ENCODE measurements around the gene ZYG11A.
"Not testable (repeated sequence)": the region's sequence is repeated elsewhere in the genome, so short reads cannot be mapped to it uniquely, and the experiment has no call there.

Gene ZYG11A

GRCh38 chr1:52842643-52843310 is at the start of gene ZYG11A:
Gene ZYG11A (plus strand): TSS chr1:52842760. CDS start chr1:52842884, 124 bp downstream.
- CTCF ChIA-PET, result interaction anchor here (0.7 to 1.3 kb wide), 2 partner anchors 17 to 79 kb away, joined by 3 read pairs; partner anchors contain the start of gene ECHDC2

GRCh38 chr1:52793717-52794116 is 48.8 kb upstream of the ZYG11A start:
- POLR2A ChIA-PET (ENCODE audit: low non-redundant PET); CTCF ChIA-PET; H3K27ac ChIP-seq; DNase-seq (ENCODE audit: low spot score): not testable (repeated sequence)

More at GRCh38 chr1:52842643-52843310, at the start of gene ZYG11A:
- DNase-seq (ENCODE audit: low spot score), result peak; percentile 84
- TF ChIP-seq, protein P1, sequence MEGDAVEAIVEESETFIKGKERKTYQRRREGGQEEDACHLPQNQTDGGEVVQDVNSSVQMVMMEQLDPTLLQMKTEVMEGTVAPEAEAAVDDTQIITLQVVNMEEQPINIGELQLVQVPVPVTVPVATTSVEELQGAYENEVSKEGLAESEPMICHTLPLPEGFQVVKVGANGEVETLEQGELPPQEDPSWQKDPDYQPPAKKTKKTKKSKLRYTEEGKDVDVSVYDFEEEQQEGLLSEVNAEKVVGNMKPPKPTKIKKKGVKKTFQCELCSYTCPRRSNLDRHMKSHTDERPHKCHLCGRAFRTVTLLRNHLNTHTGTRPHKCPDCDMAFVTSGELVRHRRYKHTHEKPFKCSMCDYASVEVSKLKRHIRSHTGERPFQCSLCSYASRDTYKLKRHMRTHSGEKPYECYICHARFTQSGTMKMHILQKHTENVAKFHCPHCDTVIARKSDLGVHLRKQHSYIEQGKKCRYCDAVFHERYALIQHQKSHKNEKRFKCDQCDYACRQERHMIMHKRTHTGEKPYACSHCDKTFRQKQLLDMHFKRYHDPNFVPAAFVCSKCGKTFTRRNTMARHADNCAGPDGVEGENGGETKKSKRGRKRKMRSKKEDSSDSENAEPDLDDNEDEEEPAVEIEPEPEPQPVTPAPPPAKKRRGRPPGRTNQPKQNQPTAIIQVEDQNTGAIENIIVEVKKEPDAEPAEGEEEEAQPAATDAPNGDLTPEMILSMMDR (conservative IDR thresholded peaks at IDR 0.05; ENCODE audit: low read depth), result peak; percentile 22; the same call in 1 of the 2 replicates
- POLR2A ChIA-PET (ENCODE audit: low non-redundant PET), result interaction anchor here (0.5 to 1.0 kb wide), 3 partner anchors 25 to 50 kb away, joined by 3 to 6 read pairs (median 5); no protein-coding TSS in a partner anchor
- peak within 1 kb of the TSS; percentile 82 for H3K27ac ChIP-seq

DNA sequence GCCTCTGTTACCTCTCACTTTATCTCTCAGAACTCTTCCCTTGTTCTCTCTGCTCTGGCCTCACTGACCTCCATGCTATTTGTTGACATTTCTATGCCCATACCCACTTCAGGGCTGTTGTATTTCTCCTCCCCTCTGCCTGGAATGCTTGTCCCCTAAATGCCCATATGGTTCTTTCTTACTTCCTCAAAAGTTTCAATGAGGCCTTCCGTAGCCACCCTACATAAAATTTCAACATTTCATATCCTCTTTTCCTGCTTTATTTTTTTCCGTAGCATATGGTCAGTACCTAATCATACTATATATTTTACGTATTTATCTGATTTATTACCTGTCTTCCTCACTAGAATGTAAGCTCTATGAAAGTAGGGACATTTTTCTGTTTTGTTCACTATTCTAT is 47.1 kb upstream of the ZYG11A start:
- H3K27ac ChIP-seq, result no peak overlapping the region
- no peak for DNase-seq (ENCODE audit: low spot score)
- POLR2A ChIA-PET (ENCODE audit: low non-redundant PET), result no interaction called here
- CTCF ChIA-PET, result interaction anchor here (0.6 kb wide), 2 partner anchors 8 to 34 kb away, joined by 3 read pairs; no protein-coding TSS in a partner anchor
- TF ChIP-seq, protein P1 (conservative IDR thresholded peaks at IDR 0.05; ENCODE audit: low read depth), result no peak

DNA sequence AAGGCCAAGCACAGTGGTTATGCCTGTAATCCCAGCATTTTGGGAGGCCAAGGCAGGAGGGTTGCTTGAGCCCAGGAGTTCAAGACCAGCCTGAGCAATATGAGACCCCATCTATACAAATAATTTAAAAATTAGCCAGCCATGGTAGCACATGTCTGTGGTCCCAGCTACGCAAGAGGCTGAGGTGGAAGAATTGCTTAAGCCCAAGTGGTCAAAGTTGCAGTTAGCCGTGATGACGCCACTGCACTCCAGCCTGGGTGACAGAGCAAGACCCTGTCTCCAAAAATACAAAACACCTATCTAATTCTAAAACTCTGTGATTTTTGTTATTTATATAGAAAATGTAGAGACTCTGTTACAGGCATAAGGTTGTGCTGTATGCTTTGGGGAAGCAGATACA is 44.2 kb upstream of the ZYG11A start:
- no peak for DNase-seq (ENCODE audit: low spot score)
- H3K27ac ChIP-seq, result no peak overlapping the region
- ChIA-PET POLR2A (ENCODE audit: low non-redundant PET) (no interaction called here), CTCF (no interaction called here)
- TF ChIP-seq, protein P1 (conservative IDR thresholded peaks at IDR 0.05; ENCODE audit: low read depth), result no peak

DNA sequence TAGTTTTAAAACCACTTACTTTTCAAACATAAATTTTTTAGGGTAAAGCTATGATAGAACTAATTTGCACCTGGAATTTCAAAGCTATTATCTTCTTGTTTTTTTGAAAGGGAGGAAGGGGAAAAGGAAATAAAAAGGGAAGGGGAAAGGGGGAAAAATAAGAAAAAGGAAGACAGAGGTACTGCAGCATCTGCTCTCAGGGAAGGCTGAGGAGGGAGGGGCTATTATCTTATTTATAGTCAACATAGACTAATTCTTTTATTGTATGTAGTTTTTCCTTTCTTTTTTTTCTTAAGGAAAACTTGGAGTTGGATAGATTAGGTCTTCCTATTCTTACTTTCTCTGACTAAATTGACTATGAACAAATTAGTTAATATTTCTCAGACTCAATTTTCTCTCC is 41.5 kb upstream of the ZYG11A start:
- TF ChIP-seq, protein P1 (conservative IDR thresholded peaks at IDR 0.05; ENCODE audit: low read depth), result no peak
- ChIA-PET POLR2A (ENCODE audit: low non-redundant PET) (interaction anchor here (0.6 kb wide), 1 partner anchor 15 kb away, joined by 3 read pairs; no protein-coding TSS in a partner anchor), CTCF (no interaction called here)
- no peak overlapping the region for H3K27ac ChIP-seq
- DNase-seq (ENCODE audit: low spot score), result no peak

DNA sequence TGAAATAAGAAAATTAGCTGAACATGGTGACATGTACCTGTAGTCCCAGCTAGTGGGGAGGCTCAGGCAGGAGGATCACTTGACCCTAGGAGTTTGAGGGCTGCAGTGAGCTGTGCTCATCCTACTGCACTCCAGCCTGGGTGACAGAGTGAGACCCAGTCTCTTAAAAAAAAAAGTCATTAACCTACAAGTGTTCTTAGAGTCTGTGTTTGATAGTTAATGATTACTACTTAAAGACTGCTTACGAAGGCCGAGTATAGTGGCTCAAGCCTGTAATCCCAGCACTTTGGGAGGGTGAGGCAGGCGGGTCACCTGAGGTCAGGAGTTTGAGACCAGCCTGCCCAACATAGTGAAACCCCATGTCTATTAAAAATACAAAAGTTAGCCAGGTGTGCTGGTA is 38.5 kb upstream of the ZYG11A start:
- H3K27ac ChIP-seq; CTCF ChIA-PET; POLR2A ChIA-PET (ENCODE audit: low non-redundant PET); DNase-seq (ENCODE audit: low spot score): not testable (repeated sequence)

- H3K27ac ChIP-seq, result no peak overlapping the region
- CTCF ChIA-PET, result interaction anchor here (0.6 kb wide), 1 partner anchor 125 kb away, joined by 4 read pairs; no protein-coding TSS in a partner anchor
Observed at GRCh38 chr1:52814465-52814864, 28.1 kb upstream of the ZYG11A start.

DNA sequence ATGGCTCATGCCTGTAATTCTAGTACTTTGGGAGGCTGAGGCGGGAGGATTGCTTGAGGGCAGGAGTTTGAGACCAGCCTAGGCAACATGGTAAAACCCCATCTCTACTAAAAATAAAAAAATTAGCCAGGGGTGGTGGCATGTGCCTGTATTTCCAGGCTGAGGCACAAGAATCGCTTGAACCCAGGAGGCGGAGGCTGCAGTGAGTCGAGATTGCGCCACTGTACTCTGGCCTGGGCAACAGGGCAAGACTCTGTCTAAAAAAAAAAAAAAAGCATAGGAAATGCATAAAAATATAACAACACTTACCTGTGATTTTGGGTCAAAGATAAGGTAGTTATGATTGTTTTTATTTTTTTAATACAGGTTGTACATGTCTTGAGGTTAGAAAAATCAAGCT is 21.7 kb upstream of the ZYG11A start:
- CTCF ChIA-PET, result interaction anchor here (0.7 kb wide), 1 partner anchor 226 kb away, joined by 5 read pairs; no protein-coding TSS in a partner anchor
- H3K27ac ChIP-seq; POLR2A ChIA-PET (ENCODE audit: low non-redundant PET); DNase-seq (ENCODE audit: low spot score): not testable (repeated sequence)

More at GRCh38 chr1:52814465-52814864, 28.1 kb upstream of the ZYG11A start:
- POLR2A ChIA-PET (ENCODE audit: low non-redundant PET), result no interaction called here
- no peak for DNase-seq (ENCODE audit: low spot score)
- TF ChIP-seq, protein P1 (conservative IDR thresholded peaks at IDR 0.05; ENCODE audit: low read depth), result no peak

Data from RWPE1 (cell line).